HG03342 (cell line): ENCODE data around the gene ENPP5.
"Not testable (repeated sequence)": the region's sequence is repeated elsewhere in the genome, so short reads cannot be mapped to it uniquely, and the experiment has no call there.

Source experiments
- ATAC-seq: cut with Tn5 transposase; IDR thresholded peaks from one replicate; pipeline ENCODE4 v1.9.1; 2021; ENCODE audit warnings: mild to moderate bottlenecking, moderate library complexity; ENCODE audit not compliant: unreplicated experiment

The ENPP5 gene

GRCh38 chr6:46175446-46175845, 4.7 kb upstream of the ENPP5 start:
- ATAC-seq, result peak; percentile 71

GRCh38 chr6:46174904-46175303, 4.1 kb upstream of the ENPP5 start:
- ATAC-seq, result no peak

- ATAC-seq, result no peak
These were observed 1.4 kb upstream of the ENPP5 start for GRCh38 chr6:46172176-46172575.

GRCh38 chr6:46160102-46160501, 10.7 kb downstream of the ENPP5 start:
- no peak for ATAC-seq

- no peak for ATAC-seq
These were observed 11.6 kb downstream of the ENPP5 start for GRCh38 chr6:46159229-46159628.

GRCh38 chr6:46156701-46157100, 14.1 kb downstream of the ENPP5 start:
- ATAC-seq, result no peak

- ATAC-seq, result not testable (repeated sequence)
These were observed 21.7 kb downstream of the ENPP5 start for GRCh38 chr6:46149066-46149465.

- ATAC-seq, result no peak
These were observed 26.5 kb downstream of the ENPP5 start for GRCh38 chr6:46144270-46144669.

- ATAC-seq, result peak; percentile 84
These were observed 32.5 kb downstream of the ENPP5 start for GRCh38 chr6:46138281-46138680.

GRCh38 chr6:46137387-46137786, 33.4 kb downstream of the ENPP5 start:
- peak; percentile 49 for ATAC-seq

GRCh38 chr6:46136831-46137230, 33.9 kb downstream of the ENPP5 start:
- no peak for ATAC-seq

GRCh38 chr6:46135176-46135575, 35.6 kb downstream of the ENPP5 start:
- ATAC-seq, result no peak

GRCh38 chr6:46134216-46134615, 36.6 kb downstream of the ENPP5 start:
- no peak for ATAC-seq

- not testable (repeated sequence) for ATAC-seq
These were observed 39.5 kb downstream of the ENPP5 start for GRCh38 chr6:46131291-46131690.

GRCh38 chr6:46130666-46131065, 40.1 kb downstream of the ENPP5 start:
- no peak for ATAC-seq

GRCh38 chr6:46129629-46130511, 40.9 kb downstream of the ENPP5 start, which contains the start of gene ENPP4:
Gene ENPP4 (plus strand): TSS chr6:46129989. CDS start chr6:46139584, 9,595 bp downstream.
- peak; percentile 98 for ATAC-seq

- peak; percentile 8 for ATAC-seq
These were observed 41.5 kb downstream of the ENPP5 start for GRCh38 chr6:46129291-46129628.

GRCh38 chr6:46128476-46128875, 42.3 kb downstream of the ENPP5 start:
- peak; percentile 38 for ATAC-seq

GRCh38 chr6:46119679-46120078, 51.1 kb downstream of the ENPP5 start:
- not testable (repeated sequence) for ATAC-seq

GRCh38 chr6:46118836-46119235, 51.9 kb downstream of the ENPP5 start:
- ATAC-seq, result no peak

GRCh38 chr6:46118157-46118556, 52.6 kb downstream of the ENPP5 start:
- no peak for ATAC-seq

- ATAC-seq, result no peak
These were observed 54.5 kb downstream of the ENPP5 start for GRCh38 chr6:46116289-46116688.

- no peak for ATAC-seq
These were observed 55.1 kb downstream of the ENPP5 start for GRCh38 chr6:46115634-46116033.
